Esophagus squamous epithelium (tissue), 5 donors: ENCODE data around the gene SLAMF6. TPM values are rescaled to one million over a fixed set of nuclear protein-coding genes. Genes with fewer than 3 reads are reported as not detected.
A peak's percentile ranks its signal among the peaks of the same experiment; 100 is the strongest.

Source experiments
- DNase-seq: peaks from one replicate; lab custom pipeline; 2025; lab: John Stamatoyannopoulos, UW
- H3K27ac ChIP-seq, 4 donors: fragments of 200-600 bp; sonication (generic); one replicate each; pipeline ENCODE4 v1.5.1; 2016 to 2019; ENCODE audit warnings: mild to moderate bottlenecking in 1 of 4
- H3K27me3 ChIP-seq, 4 donors: fragments of 200-600 bp; sonication (generic); 1 replicate in 3 of 4; 2 replicates in 1 of 4; pipeline versions ENCODE4 v1.5.1 to v1.6.0; 2017 to 2021; ENCODE audit warnings: antibody characterized with exemption in 1 of 4
- H3K36me3 ChIP-seq, 3 donors: fragments of 200-600 bp; sonication (generic); one replicate each; pipeline ENCODE4 v1.5.1; 2016 to 2019
- H3K4me1 ChIP-seq, 3 donors: fragments of 200-600 bp; sonication (generic); one replicate each; pipeline ENCODE4 v1.5.1; 2017 to 2019
- H3K4me3 ChIP-seq, 4 donors: fragments of 200-600 bp; sonication (generic); 1 replicate in 3 of 4; 2 replicates in 1 of 4; pipeline ENCODE4 v1.5.1; 2016 to 2019; ENCODE audit warnings: mild to moderate bottlenecking in 2 of 4, moderate library complexity in 1 of 4
- H3K9me3 ChIP-seq, 3 donors: fragments of 200-600 bp; sonication (generic); one replicate each; pipeline ENCODE4 v1.5.1; 2016 to 2019
- CTCF ChIP-seq, 6 experiments: fragments of 450-650 bp in 4 of 6; fragments of 200-600 bp in 2 of 6; sonication (generic) in 2 of 6; IDR thresholded peaks; one replicate each; pipeline ENCODE4 v1.5.1; 2016 to 2019; ENCODE audit warnings: antibody characterized with exemption in 6 of 6, mild to moderate bottlenecking in 4 of 6, moderate library complexity in 4 of 6
- POLR2A ChIP-seq, 4 donors: fragments of 450-650 bp; IDR thresholded peaks; one replicate each; pipeline ENCODE4 v1.6.1; 2017; ENCODE audit warnings: antibody characterized with exemption in 4 of 4, mild to moderate bottlenecking in 4 of 4, moderate library complexity in 3 of 4
- WGBS, 2 donors: methylation state at CpG; one replicate each; pipeline ENCODE4 v1.1.5; 2018; 5-methylcytosine and 5-hydroxymethylcytosine counted together
- intact Hi-C: fragments of 100-400 bp; cut with DNase I; formaldehyde crosslinking; loops from one replicate; pipeline ENCODE4 v1.15.0; 2022
- total RNA-seq, 4 donors: library from RNA; depleted of rRNA; stranded (reverse); fragments of >200 nt; gene quantifications; one replicate each; pipeline ENCODE4 v1.1.0, GENCODE V29; 2016
- donor health status: DM: yes; HTN: yes; CAD: no.

Gene SLAMF6
- 1 to 10 TPM; 1.2 to 5.0 (median 1.5) TPM for total RNA-seq

GRCh38 chr1:160522622-160523345, at the start of gene SLAMF6:
Gene SLAMF6 (minus strand): TSS chr1:160523255. CDS start chr1:160523192, 63 bp downstream.
- Histone ChIP-seq H3K27ac (peak within 1 kb of the TSS in 2 of 4 donors; percentile 59 to 73), H3K4me3 (peak within 1 kb of the TSS in 3 of 4 donors; percentile 6 to 54 (median 30)), H3K36me3 (no peaks in the 10 kb centered on the region), H3K27me3 (no peaks in the 10 kb centered on the region), H3K9me3 (no peaks in the 10 kb centered on the region), H3K4me1 (no peaks in the 10 kb centered on the region)
- intact Hi-C loops = no loop called here
- TF ChIP-seq CTCF (IDR thresholded peaks at IDR 0.05) = no peak
- peak in 1 of 4 donors; percentile 64 for TF ChIP-seq POLR2A (IDR thresholded peaks at IDR 0.05)
- DNase-seq = no peak
- WGBS, 2 donors = 64 to 69% methylated on average over 11 of the region's 11 CpGs

- intact Hi-C loops = no loop called here
- Histone ChIP-seq H3K27me3 (no peaks in the 10 kb centered on the region), H3K4me3 (no peak overlapping the region), H3K4me1 (no peaks in the 10 kb centered on the region), H3K36me3 (no peaks in the 10 kb centered on the region), H3K27ac (no peak overlapping the region), H3K9me3 (no peaks in the 10 kb centered on the region)
- no peak for DNase-seq
- TF ChIP-seq POLR2A (IDR thresholded peaks at IDR 0.05) (no peak), CTCF (IDR thresholded peaks at IDR 0.05) (no peak)
- 56 to 84% methylated on average over 3 of the region's 3 CpGs for WGBS, 2 donors
Observed at GRCh38 chr1:160570840-160571239, 47.8 kb upstream of the SLAMF6 start.

- Histone ChIP-seq H3K4me3 (no peak overlapping the region), H3K27me3 (no peaks in the 10 kb centered on the region), H3K9me3 (no peaks in the 10 kb centered on the region), H3K36me3 (no peaks in the 10 kb centered on the region), H3K4me1 (no peaks in the 10 kb centered on the region), H3K27ac (no peak overlapping the region)
- intact Hi-C loops = no loop called here
- DNase-seq = no peak
- WGBS, 2 donors = 48 to 57% methylated on average over 2 of the region's 2 CpGs
- no peak for TF ChIP-seq POLR2A (IDR thresholded peaks at IDR 0.05)
- no peak for TF ChIP-seq CTCF (IDR thresholded peaks at IDR 0.05)
Observed at GRCh38 chr1:160569806-160570205, 46.8 kb upstream of the SLAMF6 start.

GRCh38 chr1:160567858-160568682, 45.0 kb upstream of the SLAMF6 start:
- WGBS, 2 donors = 50 to 62% methylated on average over 8 of the region's 8 CpGs
- Histone ChIP-seq H3K36me3 (no peaks in the 10 kb centered on the region), H3K4me3 (no peak overlapping the region), H3K9me3 (peaks cover 0 to 5% (median 0%) of the 10 kb centered on the region in 3 donors), H3K27ac (peak overlapping the region in 2 of 4 donors; percentile 49 to 54), H3K27me3 (no peaks in the 10 kb centered on the region), H3K4me1 (no peaks in the 10 kb centered on the region)
- no peak for DNase-seq
- TF ChIP-seq POLR2A (IDR thresholded peaks at IDR 0.05) (no peak), CTCF (IDR thresholded peaks at IDR 0.05) (no peak)
- intact Hi-C loops = no loop called here

- intact Hi-C loops = no loop called here
- Histone ChIP-seq H3K36me3 (no peaks in the 10 kb centered on the region), H3K9me3 (peaks cover 0 to 8% (median 0%) of the 10 kb centered on the region in 3 donors), H3K27me3 (no peaks in the 10 kb centered on the region), H3K4me1 (no peaks in the 10 kb centered on the region), H3K4me3 (no peak overlapping the region), H3K27ac (peak overlapping the region in 2 of 4 donors; percentile 49 to 54)
- 60 to 64% methylated on average over 4 to 5 of the region's 5 CpGs for WGBS, 2 donors
- DNase-seq = no peak
- TF ChIP-seq CTCF (IDR thresholded peaks at IDR 0.05) (no peak), POLR2A (IDR thresholded peaks at IDR 0.05) (no peak)
Observed at GRCh38 chr1:160567341-160567740, 44.3 kb upstream of the SLAMF6 start.
